Right lobe of liver (tissue), 6 donors: Measurements from ENCODE around the gene ZNF521. TPM values are rescaled to one million over a fixed set of nuclear protein-coding genes. Genes with fewer than 3 reads are reported as not detected.

Source experiments
- ATAC-seq, 4 donors: fragments of 200-7000 bp; cut with Tn5 transposase; one replicate each; pipeline ENCODE4 v1.9.1; 2020; ENCODE audit warnings: mild to moderate bottlenecking in 4 of 4, moderate library complexity in 4 of 4
- DNase-seq, 3 donors: peaks; one replicate each; pipeline ENCODE4 v3.0.0-alpha.2; 2020
- H3K27ac ChIP-seq, 3 donors: fragments of 200-600 bp; one replicate each; pipeline ENCODE4 v1.8.0; 2022
- H3K27me3 ChIP-seq, 2 donors: fragments of 200-600 bp; one replicate each; pipeline ENCODE4 v1.8.0; 2022
- H3K36me3 ChIP-seq, 4 donors: fragments of 200-600 bp; sonication (generic) in 1 of 4; one replicate each; pipeline versions ENCODE4 v1.5.1 to v1.8.0; 2017 to 2022; ENCODE audit warnings: control low read depth in 1 of 4
- H3K4me1 ChIP-seq, 4 donors: fragments of 200-600 bp; sonication (generic) in 1 of 4; one replicate each; pipeline versions ENCODE4 v1.5.1 to v1.8.0; 2017 to 2022; ENCODE audit warnings: control low read depth in 1 of 4
- H3K4me3 ChIP-seq, 3 donors: fragments of 200-600 bp; one replicate each; pipeline ENCODE4 v1.8.0; 2022
- H3K9me3 ChIP-seq, 4 donors: fragments of 200-600 bp; sonication (generic) in 1 of 4; one replicate each; pipeline versions ENCODE4 v1.5.1 to v1.8.0; 2017 to 2022; ENCODE audit warnings: control low read depth in 1 of 4
- POLR2A ChIP-seq: fragments of 450-650 bp; IDR thresholded peaks from one replicate; pipeline ENCODE4 v1.6.1; 2017; ENCODE audit warnings: antibody characterized with exemption, mild to moderate bottlenecking
- WGBS: methylation state at CpG from one replicate; pipeline ENCODE4 v1.1.6; 2018; ENCODE audit warnings: low coverage, low lambda C conversion rate; ENCODE audit not compliant: insufficient coverage; ENCODE audit errors: missing lambda C conversion rate; 5-methylcytosine and 5-hydroxymethylcytosine counted together
- intact Hi-C, 2 donors: fragments of 100-400 bp; cut with DNase I; formaldehyde crosslinking; loops; one replicate each; pipeline versions ENCODE4 v1.11.2 to v1.14.1; 2022
- total RNA-seq, 6 experiments: library from RNA; depleted of rRNA in 2 of 6; stranded (reverse); fragments of >200 nt in 2 of 6; fragmentation: NEBNext Ultra II Directional in 3 of 6; extraction: Animal tissue kit (Norgen Biotek cat#: 25700) in 3 of 6; gene quantifications; one replicate each; pipeline versions ENCODE4 v1.1.0 to v1.2.4, GENCODE V29; 2016 to 2023
- TF ChIP-seq, protein P1 (sequence below), 4 donors: fragments of 200-600 bp in 3 of 4; fragments of 450-650 bp in 1 of 4; IDR thresholded peaks; one replicate each; pipeline versions ENCODE4 v1.5.1 to v1.8.0; 2016 to 2022; ENCODE audit warnings: antibody characterized with exemption in 4 of 4, mild to moderate bottlenecking in 2 of 4
- donor health status: DM: no; HTN: yes; CAD: no.
- donor health status: DM: no; HTN: no; CAD: no.
- donor health status: DM: no; HTN: no; CAD: no.
- donor health status: DM: no; HTN: yes; CAD: no.
- donor health status: DM: no; HTN: yes; CAD: no.

The ZNF521 gene
- total RNA-seq, 6 experiments from 2014 or later = 0.31 to 2.9 (median 1.3) TPM

DNA sequence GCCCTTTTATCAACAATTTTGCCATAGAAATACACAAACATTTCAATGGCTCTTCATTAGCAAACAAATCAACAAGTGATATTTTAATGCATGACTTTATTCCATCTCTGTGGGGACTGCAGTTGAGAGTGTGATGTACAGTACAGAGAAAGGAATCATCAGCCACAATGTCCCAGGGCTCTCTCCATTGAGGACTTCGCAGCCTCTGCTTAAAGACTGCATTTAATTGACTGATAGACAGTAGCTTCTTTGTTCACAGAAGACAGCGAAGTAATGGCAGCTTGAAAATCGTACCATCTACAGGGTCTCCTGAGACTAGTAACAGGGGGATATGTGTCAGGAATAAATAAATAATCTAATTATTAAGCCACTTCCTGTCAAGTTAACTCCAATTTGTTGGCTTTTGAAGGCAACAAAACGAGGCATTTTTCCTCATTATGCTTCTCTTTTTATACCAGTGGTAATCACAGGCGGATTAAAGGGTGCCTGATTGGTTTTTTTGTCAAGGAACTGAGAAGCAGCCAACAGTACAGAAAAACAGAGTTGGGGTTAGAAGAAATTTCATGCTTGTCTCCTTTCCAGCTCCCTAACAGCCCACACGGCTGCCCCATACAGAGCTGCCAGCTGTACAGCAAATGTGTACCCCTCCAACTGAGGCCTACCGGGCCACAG lies 164.3 kb downstream of the ZNF521 start:
- Histone ChIP-seq H3K36me3 (no peaks in the 10 kb centered on the region), H3K27ac (no peak overlapping the region), H3K4me1 (no peaks in the 10 kb centered on the region), H3K9me3 (no peaks in the 10 kb centered on the region), H3K27me3 (no peaks in the 10 kb centered on the region), H3K4me3 (no peak overlapping the region)
- TF ChIP-seq POLR2A = no peak
- DNase-seq (no peak), ATAC-seq (no peak)
- WGBS = 56% methylated on average over 6 of the region's 7 CpGs
- intact Hi-C loops = no loop called here

DNA sequence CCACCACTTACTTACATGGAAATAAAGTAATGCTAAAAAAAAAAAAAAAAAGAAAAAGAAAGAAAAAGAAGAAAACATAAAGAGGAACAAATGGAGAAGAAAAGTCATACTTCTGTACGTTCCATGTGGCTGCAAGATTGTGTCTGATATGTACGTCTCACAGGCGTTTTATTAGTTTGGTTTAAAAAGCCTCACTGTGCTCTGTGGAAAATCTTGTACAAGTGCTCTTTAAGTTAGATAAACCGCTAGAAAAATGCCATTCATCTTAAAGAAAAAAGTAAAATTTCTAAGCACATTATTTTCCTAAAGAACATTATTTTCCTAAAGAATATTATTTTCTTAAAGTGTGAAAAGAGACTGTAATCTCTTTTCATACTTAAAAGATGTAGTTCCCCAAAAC lies 165.1 kb downstream of the ZNF521 start:
- Histone ChIP-seq H3K9me3 (no peaks in the 10 kb centered on the region), H3K4me3 (no peak overlapping the region), H3K27ac (no peak overlapping the region), H3K36me3 (no peaks in the 10 kb centered on the region), H3K27me3 (no peaks in the 10 kb centered on the region), H3K4me1 (no peaks in the 10 kb centered on the region)
- ATAC-seq (no peak), DNase-seq (no peak)
- TF ChIP-seq, protein P1, sequence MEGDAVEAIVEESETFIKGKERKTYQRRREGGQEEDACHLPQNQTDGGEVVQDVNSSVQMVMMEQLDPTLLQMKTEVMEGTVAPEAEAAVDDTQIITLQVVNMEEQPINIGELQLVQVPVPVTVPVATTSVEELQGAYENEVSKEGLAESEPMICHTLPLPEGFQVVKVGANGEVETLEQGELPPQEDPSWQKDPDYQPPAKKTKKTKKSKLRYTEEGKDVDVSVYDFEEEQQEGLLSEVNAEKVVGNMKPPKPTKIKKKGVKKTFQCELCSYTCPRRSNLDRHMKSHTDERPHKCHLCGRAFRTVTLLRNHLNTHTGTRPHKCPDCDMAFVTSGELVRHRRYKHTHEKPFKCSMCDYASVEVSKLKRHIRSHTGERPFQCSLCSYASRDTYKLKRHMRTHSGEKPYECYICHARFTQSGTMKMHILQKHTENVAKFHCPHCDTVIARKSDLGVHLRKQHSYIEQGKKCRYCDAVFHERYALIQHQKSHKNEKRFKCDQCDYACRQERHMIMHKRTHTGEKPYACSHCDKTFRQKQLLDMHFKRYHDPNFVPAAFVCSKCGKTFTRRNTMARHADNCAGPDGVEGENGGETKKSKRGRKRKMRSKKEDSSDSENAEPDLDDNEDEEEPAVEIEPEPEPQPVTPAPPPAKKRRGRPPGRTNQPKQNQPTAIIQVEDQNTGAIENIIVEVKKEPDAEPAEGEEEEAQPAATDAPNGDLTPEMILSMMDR (IDR thresholded peaks at IDR 0.05) = no peak
- WGBS = 48% methylated on average over 4 of the region's 4 CpGs
- intact Hi-C loops = no loop called here

DNA sequence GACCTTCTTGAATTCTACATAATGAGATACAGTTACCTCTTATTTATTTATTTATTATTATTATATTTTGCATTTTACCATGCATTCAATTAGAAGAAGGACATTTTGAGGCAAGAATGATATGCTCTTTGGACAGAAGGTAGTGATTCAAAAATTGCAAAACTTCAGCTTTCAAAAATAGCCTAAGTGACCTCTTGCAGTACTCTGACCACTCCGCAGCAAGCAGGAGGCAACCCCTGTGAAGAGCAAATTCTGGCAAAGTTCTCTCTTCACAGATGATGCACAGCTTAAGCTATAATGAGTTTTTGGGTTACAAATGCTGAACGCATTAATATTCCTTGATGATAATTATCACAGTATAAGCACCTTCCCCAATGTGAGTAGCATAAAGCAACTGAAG lies 170.0 kb downstream of the ZNF521 start:
- H3K27ac ChIP-seq = no peak overlapping the region
- no peaks in the 10 kb centered on the region for H3K9me3 ChIP-seq
- no peaks in the 10 kb centered on the region for H3K36me3 ChIP-seq
- H3K4me1 ChIP-seq = no peaks in the 10 kb centered on the region
- intact Hi-C loops = no loop called here
- no peak for TF ChIP-seq POLR2A
- TF ChIP-seq, protein P1 (IDR thresholded peaks at IDR 0.05) = no peak
- DNase-seq = no peak
- ATAC-seq = no peak
- no peaks in the 10 kb centered on the region for H3K27me3 ChIP-seq
- no peak overlapping the region for H3K4me3 ChIP-seq
- 52% methylated on average over 2 of the region's 2 CpGs for WGBS

DNA sequence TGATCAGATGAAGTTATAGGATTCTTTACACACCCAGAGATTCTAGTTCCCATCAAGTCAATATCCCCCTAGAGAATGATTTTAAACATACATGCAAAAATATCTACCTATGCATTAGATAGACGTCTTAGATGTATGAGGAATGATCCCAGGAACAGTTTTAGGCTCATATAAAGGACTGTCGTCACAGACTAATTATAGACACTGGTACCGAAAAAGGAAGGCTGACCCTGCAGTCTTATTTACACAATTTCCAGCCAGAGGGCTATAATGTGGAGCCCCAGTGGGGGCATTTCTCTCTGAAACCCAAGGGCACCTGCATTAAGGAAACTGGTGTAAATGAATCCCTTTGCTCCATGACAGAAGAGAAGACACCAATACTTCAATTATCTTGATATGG lies 170.4 kb downstream of the ZNF521 start:
- Histone ChIP-seq H3K4me1 (no peaks in the 10 kb centered on the region), H3K36me3 (no peaks in the 10 kb centered on the region), H3K4me3 (no peak overlapping the region), H3K9me3 (no peaks in the 10 kb centered on the region), H3K27ac (no peak overlapping the region), H3K27me3 (no peaks in the 10 kb centered on the region)
- TF ChIP-seq, protein P1 (IDR thresholded peaks at IDR 0.05) = no peak
- TF ChIP-seq POLR2A = no peak
- intact Hi-C loops = no loop called here
- 83% methylated on average over 1 of the region's 3 CpGs for WGBS
- no peak for ATAC-seq
- no peak for DNase-seq

DNA sequence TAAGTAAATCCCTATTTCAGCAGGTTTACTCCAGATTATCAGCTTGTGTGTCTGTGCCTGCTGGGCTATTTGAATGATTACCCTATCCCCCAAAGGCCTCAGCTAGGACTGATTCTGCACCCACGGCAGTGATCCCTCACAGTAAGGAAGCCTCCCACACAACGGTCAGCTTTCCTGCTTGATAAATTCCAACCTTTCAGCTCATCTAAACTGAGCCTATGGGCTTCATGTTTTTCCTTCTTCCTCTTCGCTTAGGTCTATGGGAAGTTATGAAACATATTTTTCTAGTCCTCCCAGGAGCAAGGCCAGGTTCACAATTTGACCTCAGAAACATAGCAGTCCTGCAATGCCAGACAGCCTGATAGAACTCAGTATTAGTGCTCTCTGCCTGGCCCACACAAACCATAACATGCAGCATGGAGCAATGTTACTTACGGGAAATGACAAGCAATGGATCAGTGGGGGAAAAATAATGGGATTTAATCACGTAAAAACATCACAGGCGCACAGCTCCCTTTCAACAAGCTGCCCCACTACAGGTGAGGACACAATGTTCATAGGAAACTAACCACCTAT lies 170.9 kb downstream of the ZNF521 start:
- H3K9me3 ChIP-seq = no peaks in the 10 kb centered on the region
- ATAC-seq (peak in 1 of 4 donors; percentile 25), DNase-seq (no peak)
- TF ChIP-seq POLR2A = no peak
- TF ChIP-seq, protein P1 (IDR thresholded peaks at IDR 0.05) = no peak
- H3K27ac ChIP-seq = no peak overlapping the region
- intact Hi-C loops = no loop called here
- no peaks in the 10 kb centered on the region for H3K36me3 ChIP-seq
- H3K27me3 ChIP-seq = no peaks in the 10 kb centered on the region
- 48% methylated on average over 4 of the region's 6 CpGs for WGBS
- H3K4me1 ChIP-seq = no peaks in the 10 kb centered on the region
- no peak overlapping the region for H3K4me3 ChIP-seq
